GM10266 (cell line): ENCODE data around the gene HOXB4.

Source experiments
- DNase-seq: peaks from one replicate; pipeline ENCODE4 v3.0.0; 2012; ENCODE audit errors: extremely low spot score
- TF ChIP-seq, protein P1 (sequence below): IDR thresholded peaks from 2 replicates; pipeline ENCODE4 v1.5.1; 2012; ENCODE audit warnings: mild to moderate bottlenecking, low read depth; ENCODE audit not compliant: control insufficient read depth, insufficient read depth; ENCODE audit errors: missing control alignments

The HOXB4 gene

DNA sequence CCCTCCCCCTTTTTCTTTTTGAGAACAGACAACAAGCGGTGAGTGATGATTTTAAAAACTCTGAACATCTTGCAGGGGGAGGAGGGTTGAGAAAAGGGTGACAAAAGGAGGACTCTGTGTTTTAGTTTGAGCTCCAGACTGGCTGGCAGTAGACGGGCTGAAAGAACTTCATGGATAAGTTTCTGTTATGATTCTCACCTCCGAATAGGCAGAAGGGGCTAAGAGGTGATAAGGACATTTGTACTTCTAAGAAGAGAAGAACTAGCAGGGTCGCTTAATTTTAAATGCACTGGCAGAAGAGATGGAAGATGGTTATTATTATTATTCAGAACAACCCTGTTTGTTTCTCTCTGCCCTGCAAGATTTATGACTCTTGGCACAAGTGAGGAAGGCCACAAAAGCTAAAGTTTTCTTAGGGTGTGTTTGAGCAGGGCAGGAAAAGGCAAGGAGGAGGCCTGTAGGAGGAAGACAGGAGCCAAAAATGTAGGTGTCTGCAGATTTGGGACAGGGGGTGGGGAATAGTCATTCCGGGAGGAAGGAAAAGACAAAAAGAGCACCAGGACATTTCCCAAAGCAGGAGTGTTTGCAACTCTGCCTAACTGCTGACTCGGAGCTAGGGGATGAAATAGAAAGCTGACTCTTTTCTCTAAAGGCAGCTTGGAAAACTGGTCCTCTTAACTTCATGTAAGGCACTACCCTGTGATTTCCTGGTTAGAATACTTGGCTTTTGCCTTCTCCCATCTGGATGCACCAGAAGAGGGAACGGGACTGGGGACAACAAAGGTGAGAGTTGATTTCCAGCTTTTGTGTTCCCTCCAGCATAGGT, 21.4 kb downstream of the HOXB4 start:
- TF ChIP-seq, protein P1, sequence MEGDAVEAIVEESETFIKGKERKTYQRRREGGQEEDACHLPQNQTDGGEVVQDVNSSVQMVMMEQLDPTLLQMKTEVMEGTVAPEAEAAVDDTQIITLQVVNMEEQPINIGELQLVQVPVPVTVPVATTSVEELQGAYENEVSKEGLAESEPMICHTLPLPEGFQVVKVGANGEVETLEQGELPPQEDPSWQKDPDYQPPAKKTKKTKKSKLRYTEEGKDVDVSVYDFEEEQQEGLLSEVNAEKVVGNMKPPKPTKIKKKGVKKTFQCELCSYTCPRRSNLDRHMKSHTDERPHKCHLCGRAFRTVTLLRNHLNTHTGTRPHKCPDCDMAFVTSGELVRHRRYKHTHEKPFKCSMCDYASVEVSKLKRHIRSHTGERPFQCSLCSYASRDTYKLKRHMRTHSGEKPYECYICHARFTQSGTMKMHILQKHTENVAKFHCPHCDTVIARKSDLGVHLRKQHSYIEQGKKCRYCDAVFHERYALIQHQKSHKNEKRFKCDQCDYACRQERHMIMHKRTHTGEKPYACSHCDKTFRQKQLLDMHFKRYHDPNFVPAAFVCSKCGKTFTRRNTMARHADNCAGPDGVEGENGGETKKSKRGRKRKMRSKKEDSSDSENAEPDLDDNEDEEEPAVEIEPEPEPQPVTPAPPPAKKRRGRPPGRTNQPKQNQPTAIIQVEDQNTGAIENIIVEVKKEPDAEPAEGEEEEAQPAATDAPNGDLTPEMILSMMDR: no peak
- no peak for DNase-seq

DNA sequence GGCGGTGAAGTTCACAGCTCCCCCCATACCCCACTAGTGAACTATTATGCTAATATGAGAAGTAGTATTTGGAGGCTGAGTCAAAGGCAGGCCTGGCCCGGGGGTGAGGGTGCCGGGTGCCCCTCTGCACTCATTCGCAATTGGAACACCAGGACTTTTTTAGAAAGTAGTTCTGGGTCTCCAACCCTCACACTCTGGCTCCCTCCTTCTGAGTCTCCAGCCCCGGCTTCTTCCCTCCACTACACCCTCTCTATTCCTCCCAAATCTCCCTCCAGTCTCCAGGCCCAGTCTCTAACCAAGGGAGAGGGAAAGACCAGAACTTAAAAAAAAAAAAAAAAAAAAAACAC, 21.9 kb downstream of the HOXB4 start:
- no peak for DNase-seq
- TF ChIP-seq, protein P1: no peak

DNA sequence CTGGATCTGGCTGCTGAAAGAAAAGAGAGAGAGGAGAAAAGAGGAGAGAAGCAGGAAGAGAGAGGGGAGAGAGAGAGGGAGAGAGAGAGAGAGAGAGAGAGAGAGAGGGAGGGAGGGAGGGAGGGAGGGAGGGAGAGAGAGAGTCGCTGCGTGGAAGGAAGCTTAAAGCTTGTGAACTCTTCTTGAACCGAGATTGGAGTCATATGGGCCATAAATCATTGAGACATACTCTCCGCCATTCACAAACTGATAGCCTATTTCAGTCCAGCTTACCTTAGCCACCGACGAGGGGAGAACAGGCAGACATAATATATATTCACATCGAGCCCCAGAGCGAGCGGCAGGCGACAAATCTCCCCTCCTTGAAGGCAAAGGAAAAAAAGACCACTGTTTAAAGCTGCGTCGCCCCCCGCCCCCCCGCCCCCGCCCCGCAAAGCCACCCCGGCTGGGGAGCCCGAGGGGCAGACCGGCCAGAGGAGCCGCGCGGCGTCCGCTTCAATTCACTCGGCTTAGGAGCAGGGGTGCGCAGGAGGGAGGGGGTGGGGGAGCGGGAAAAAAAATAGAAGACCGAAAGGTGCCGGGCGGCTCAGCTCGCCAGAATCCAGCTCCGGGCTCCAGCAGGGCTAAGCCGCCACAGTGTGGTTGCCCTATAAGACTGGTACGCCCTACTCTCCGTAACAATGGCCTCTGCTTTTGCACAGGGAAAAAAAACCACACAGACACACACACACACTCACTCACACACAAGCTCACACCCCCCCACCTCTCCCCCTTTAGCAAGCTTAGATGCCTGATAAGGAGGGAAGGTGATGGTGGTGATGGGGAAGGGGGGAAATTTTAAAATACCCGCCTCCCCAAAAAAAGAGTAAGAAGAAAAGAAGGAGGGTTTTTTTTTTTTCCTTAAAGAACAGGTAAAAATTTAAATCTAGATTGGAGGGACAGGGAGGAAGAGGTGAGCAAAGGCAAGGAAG, 22.6 kb downstream of the HOXB4 start:
- DNase-seq: no peak
- TF ChIP-seq, protein P1: no peak

DNA sequence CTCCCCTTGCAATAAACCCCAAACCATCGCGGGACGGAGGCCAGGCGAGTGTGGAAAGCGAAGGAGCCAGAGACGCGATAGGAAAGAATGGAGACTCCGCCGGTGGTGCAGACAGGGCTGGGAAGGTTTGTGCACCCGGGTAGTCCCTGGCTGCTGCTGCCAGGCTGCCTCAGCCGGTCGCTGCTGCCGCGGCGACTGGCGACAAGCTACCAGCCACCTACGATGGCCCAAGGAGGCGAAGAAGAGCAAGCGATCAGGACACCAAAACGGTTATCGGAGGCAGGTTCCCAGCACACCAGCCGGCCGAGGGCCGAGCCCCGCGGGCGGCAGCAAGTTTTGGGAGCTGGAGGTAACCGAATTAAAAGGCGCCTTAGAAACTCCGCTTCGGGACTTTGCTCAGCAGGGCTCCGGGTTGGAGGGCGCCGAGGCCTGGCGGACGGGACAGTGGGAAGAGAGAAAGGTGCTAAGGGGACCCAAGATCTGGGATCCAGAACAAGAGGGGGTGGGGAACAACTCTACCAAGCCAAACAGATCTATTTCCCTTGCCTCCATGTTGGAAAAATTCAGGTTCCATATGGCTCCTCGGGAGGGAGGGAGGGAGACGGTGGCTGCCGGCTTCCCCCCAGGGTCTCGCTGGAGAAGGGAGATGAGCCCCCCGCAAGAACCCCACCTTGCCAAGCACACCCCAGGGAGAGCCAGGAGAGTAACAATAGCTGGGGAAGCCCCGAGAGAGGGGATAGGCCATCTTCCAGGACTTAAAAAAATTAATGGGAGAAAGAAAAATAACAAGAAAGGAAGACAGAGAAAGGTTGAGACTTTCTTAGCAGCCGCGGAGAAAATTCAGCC, 23.5 kb downstream of the HOXB4 start:
- no peak for DNase-seq
- TF ChIP-seq, protein P1: no peak

GRCh38 chr17:48553826-48554225, 24.3 kb downstream of the HOXB4 start:
- no peak for DNase-seq
- TF ChIP-seq, protein P1: no peak

- no peak for DNase-seq
- TF ChIP-seq, protein P1: no peak
Observed at GRCh38 chr17:48553190-48553547, 25.0 kb downstream of the HOXB4 start.
